DND-41 (cell line): ENCODE data around the gene ESR1.

Experiments used
- CTCF ChIP-seq: IDR thresholded peaks from 2 replicates; pipeline ENCODE4 v1.5.1; 2012; ENCODE audit warnings: borderline replicate concordance, low read length, moderate library complexity, mild to moderate bottlenecking; ENCODE audit not compliant: poor library complexity, severe bottlenecking; ENCODE audit errors: extremely low read depth
- EZH2 ChIP-seq: IDR thresholded peaks from 3 replicates; pipeline ENCODE4 v1.6.1; 2012; ENCODE audit warnings: borderline replicate concordance, low read depth, mild to moderate bottlenecking, moderate library complexity, low read length, inconsistent platforms; ENCODE audit not compliant: severe bottlenecking

DNA sequence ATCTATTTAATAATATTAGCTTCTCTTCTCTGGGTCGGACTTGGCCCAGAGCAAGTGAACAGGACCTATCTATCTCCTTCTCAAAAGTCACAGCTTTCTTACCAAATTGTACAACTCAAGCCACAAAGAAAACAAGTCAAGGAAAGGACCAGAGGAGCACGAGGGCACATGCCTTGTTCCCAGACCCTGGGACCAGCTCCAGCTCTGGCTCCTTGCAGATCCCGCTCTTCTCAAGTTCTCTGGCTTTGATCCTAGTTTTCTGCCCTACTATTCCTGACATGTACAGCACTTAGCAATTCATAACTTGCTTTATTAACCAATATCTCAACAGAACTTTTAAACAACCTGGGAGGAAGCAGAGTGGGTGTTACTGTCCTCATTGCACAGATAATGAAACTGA is 185.9 kb downstream of the ESR1 start:
- no peak for TF ChIP-seq CTCF
- TF ChIP-seq EZH2, result no peak
